HG03280 (cell line): ENCODE results near the gene NRCAM.
A peak's percentile ranks its signal among the peaks of the same experiment; 100 is the strongest.

ENCODE experiments used
- ATAC-seq: cut with Tn5 transposase; IDR thresholded peaks from one replicate; pipeline ENCODE4 v1.9.1; 2021; ENCODE audit warnings: mild to moderate bottlenecking, moderate library complexity; ENCODE audit not compliant: unreplicated experiment

Gene NRCAM

DNA sequence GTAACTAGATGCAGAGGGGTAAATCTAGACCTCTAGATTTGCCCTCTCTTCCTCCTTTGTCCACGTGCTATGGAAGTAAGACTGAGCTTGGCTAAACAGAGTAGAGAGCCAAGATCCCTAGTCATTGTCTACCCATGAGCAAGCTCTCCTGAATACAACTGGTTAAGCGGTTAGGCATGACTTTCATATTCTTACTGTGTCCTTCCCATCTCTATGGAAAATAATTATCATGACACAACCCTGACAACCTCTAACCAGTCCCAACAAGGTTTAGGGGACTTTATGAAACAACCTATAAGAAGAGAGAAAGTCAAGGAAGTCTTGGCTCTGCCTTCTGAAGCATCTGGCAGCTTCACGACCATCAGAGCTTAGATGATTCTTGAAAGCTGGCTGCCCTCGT lies 318.2 kb downstream of the NRCAM start:
- no peak for ATAC-seq

- no peak for ATAC-seq
Observed at GRCh38 chr7:108137040-108137439, 319.2 kb downstream of the NRCAM start.

DNA sequence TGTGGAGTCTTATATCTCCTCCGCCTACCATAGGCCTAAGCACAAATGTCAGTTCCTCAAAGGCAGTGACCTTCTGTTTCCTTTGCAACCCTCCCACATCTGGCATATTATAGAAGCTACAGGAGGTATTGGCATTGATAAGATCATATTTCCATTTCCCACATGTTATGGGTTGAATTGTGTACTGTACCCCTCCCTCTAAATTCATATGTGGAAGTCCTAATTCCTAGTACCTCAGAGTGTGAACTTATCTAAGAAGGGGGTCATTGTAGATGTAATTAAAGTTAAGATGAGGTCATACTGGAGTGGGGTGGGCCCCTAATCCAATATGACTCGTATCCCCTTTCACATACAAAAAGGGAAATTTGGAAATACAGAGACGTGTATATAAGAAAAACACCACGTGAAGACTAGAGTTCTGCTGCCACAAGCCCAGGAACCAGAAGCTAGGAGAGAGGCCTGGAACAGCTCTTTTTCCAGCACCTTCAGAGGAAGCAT lies 320.0 kb downstream of the NRCAM start:
- ATAC-seq = peak; percentile 17

DNA sequence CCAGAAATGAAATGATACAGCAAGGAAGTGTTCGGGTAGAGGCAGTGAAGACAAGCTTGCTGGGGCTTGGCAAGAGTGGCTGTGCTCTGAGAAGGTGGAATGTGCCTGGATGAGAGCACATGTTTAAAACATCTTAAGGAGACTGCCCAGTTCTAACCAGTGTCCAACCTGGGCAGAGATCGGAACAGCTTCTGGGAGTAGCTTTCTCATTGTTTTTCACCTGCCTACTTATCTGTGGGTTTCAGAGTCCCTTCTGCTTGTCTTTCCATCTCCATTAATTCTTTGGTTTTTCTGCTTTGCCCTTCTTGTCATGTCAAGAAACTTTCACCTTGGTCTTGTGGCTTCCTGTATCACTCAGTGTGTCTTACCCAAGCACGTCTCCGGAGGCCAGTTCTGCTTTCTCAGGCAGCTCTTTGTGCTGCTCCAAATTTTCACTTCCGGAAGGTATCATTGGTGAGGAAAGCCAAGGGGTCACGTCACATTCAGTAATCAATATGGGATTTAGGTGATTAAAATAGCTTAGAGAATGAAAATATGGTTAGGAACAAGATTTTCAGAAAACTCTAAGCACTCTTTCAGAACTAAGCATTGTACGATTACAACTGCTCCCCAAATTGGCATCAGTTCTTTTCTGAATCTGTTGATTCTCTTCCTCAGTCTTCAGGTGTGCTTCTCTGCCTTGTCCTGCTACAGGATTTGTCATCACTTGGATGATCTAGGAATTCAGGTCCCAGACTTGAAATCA lies 320.6 kb downstream of the NRCAM start:
- peak; percentile 94 for ATAC-seq

- no peak for ATAC-seq
Observed at GRCh38 chr7:108134486-108134885, 321.8 kb downstream of the NRCAM start.

GRCh38 chr7:108132551-108133265 lies 323.5 kb downstream of the NRCAM start:
- ATAC-seq = no peak

DNA sequence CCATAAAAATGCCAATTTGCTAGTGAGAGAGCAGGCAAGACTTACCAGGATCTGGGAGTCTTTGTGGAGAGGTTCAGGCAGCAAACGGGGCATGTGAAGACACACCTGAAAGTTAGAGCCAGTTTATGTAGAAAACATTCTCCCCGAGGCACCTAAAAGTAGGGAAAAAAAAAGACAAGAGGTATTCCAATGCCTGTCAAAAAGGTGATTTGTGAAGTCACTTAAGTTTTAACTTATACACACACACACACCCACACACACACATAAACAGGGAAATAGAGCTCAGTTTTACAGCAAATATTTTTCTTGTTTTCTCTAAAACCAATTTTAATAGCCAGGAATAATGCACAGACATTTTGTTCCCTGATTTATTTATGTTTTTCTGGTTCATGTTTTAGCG lies 326.0 kb downstream of the NRCAM start, which contains the start of gene LAMB4:
Gene LAMB4, minus strand, starts transcription at position 101 of the 400 bp plus-strand sequence. CDS start 7,197 bp downstream, outside the sequence.
- ATAC-seq = no peak

GRCh38 chr7:108129018-108129965 lies 326.9 kb downstream of the NRCAM start:
- ATAC-seq = no peak

DNA sequence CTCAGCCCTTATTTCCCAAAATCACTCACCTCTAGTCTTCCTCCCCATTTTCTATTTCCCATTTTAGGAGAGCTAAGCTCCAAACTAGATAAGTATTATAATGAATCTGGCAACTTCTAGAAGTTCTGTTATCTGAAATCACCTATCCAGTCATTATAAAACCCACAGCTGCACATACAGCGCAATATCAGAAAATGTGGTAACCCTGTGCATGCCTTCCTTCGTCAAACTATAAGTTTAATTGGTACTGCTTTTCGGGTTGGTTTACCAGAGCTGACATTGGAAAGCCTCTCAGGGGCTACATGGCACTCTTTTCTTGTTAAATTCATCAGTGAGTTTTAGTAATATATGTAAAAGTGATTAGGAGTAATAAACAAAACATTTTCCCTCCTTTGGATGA lies 327.7 kb downstream of the NRCAM start:
- ATAC-seq = no peak

GRCh38 chr7:108127461-108127860 lies 328.8 kb downstream of the NRCAM start:
- no peak for ATAC-seq

GRCh38 chr7:108124820-108125219 lies 331.4 kb downstream of the NRCAM start:
- no peak for ATAC-seq

- no peak for ATAC-seq
Observed at GRCh38 chr7:108122181-108122580, 334.1 kb downstream of the NRCAM start.

DNA sequence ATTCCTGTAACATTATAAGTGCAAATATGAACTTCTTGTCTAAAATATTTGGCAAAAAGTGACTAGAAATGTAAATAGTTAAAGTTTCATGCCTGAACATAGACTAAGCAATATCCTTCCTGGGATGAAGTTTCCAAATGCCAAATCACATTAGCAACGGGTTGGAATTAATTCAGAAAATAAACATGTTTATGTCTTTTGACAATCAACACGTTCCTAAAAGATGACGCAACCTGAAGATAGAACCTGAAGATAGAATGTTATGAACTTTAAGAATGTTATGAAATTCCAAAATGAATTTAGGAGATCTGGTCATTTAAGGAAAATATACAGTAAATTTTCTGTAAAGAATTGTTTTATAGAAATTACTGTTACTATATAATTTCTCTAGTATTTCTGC lies 335.3 kb downstream of the NRCAM start:
- ATAC-seq = no peak

DNA sequence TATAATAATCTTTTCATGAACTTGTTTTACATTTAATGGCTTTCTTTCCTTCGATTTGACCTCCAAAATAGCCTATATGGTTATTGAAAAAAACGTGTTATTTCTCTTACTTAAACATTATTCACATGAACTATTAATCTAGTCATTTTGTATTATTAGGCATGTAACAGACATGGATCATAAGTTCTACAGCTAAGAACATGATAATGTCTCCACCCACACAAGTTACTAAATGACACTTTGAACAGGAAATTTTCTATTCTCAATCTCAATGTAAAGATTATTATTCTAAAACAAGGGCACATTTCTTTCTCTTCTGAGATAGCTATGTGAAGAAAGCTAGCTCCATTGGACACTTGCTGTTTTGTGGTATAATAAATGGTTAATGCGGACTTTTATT lies 336.0 kb downstream of the NRCAM start:
- no peak for ATAC-seq

DNA sequence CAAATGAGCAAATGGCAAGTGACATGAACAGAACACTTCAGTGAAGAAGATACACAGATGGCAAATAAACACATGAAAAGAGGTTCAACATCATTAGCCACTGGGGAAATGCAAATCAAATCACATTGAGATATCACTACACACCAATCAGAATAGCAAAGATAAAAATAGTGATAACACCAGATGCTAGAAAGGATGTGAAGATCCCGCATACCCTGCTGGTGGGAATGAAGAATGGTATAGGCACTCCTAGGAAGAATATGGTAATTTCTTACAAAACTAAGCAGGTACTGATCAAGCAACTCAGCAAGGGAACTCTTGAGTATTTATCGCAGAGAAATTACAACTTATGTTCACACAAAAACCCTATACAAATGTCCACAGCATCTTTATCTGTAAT lies 337.3 kb downstream of the NRCAM start:
- ATAC-seq = no peak

- ATAC-seq = peak; percentile 86
Observed at GRCh38 chr7:108114117-108114841, 342.0 kb downstream of the NRCAM start.

GRCh38 chr7:108112683-108113082 lies 343.6 kb downstream of the NRCAM start:
- ATAC-seq = no peak

DNA sequence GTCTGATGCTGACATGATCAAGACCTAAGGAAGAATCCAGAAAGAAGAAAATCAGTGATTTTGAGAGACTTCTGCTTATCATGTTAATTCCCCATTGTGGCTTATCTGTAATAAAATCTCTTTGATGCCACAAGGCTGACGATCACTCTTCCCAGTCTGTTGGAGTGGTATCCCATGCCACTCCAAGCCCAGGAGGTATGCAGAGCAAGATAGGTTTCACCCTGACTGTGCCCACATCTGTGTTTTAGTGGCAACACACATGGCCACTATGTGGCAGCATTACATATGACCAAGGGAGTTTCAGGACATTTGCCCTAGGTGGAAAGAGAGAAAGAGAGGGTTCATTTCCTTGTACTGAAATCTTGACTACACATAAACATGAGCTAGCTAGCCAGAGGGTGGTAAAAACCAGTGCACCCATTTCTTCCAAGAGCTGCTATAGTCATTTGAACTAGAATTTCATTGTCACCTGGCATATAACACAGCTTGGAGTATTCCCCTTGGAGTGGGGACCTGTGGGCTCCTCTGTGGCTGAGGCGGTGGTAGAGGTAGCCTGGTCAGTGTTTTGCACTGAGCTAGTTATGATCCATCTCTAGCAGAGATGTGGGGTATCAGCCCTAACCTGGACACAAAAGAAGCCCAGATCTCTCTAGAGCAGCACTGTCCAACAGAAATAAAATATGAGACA lies 346.9 kb downstream of the NRCAM start:
- ATAC-seq = no peak

- ATAC-seq = no peak
Observed at GRCh38 chr7:108108131-108108530, 348.1 kb downstream of the NRCAM start.

- no peak for ATAC-seq
Observed at GRCh38 chr7:108104324-108104723, 351.9 kb downstream of the NRCAM start.
